HG03039 (cell line): ENCODE data around the gene TMEM240.

Experiments used
- ATAC-seq: cut with Tn5 transposase; IDR thresholded peaks from one replicate; pipeline ENCODE4 v1.9.1; 2021; ENCODE audit warnings: mild to moderate bottlenecking, moderate library complexity; ENCODE audit not compliant: unreplicated experiment

TMEM240 gene

DNA sequence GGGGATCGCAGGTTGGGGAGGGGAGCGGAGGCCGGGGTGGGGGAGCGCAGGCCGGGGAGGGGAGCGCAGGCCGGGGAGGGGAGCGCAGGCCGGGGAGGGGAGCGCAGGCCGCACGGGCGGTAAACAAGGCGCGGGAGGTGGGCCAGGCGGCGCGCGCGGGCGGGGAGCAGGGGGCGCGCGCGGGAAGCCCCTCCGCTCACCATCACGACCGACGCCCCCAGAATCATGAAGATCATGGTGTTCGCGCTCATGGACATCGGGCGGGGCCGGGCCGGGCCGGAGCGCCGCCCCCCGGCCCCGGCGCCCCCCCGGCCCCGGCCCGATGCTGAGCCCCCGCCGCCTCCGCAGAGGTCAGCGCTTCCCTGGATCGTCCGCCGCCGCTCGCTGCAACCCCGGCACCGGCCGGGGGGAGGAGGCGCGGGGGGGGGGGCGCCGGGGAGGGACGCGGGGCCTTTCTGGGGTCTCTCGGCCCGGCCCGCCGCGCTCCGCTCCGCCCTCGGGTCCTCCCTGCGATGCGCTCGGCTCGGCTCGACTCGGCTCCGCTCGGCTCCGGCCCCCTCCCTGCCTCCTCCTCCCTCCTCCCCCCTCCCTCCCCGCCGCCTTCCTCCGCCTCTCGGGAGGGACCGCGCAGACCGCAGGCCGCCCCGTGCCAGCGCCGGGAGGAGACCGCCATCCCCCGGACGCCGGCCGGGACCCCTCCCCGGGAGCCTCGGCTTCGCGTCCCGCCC, at the start of gene TMEM240:
Gene TMEM240 (minus strand): TSS at position 535 of the 728 bp plus-strand sequence. CDS start 278 bp downstream, at position 257.
- ATAC-seq = no peak

DNA sequence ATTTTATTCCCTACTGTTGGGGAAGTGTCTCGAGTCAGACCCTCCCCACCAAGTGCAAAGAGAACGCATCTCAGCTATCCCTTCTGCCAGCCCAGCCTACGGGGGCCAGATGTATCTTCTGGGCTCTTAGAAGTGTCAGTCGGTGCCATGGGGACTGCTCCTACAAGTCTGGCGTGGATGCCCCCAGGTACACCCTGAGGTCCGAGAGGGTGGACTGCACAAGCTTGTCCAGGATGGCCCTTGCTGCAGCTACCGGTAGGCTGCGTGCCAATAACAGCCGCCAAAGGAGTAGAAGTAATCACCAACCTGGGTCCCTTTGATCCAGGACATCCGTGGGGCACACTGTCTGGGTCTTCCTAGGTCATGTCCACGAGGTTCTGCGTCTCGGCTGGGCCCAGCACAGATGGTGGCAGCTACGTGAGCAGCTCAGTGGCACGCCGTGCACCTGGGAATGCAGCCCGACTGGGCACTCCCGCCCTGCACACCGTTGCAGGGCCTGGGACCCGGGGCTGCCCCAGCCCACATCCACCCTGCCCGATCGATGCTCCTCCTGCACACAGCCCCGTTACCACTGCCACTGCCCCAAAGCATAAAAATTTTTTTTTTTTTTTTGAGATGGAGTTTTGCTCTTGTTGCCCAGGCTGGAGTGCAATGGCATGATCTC, 43.1 kb upstream of the TMEM240 start:
- ATAC-seq = no peak

DNA sequence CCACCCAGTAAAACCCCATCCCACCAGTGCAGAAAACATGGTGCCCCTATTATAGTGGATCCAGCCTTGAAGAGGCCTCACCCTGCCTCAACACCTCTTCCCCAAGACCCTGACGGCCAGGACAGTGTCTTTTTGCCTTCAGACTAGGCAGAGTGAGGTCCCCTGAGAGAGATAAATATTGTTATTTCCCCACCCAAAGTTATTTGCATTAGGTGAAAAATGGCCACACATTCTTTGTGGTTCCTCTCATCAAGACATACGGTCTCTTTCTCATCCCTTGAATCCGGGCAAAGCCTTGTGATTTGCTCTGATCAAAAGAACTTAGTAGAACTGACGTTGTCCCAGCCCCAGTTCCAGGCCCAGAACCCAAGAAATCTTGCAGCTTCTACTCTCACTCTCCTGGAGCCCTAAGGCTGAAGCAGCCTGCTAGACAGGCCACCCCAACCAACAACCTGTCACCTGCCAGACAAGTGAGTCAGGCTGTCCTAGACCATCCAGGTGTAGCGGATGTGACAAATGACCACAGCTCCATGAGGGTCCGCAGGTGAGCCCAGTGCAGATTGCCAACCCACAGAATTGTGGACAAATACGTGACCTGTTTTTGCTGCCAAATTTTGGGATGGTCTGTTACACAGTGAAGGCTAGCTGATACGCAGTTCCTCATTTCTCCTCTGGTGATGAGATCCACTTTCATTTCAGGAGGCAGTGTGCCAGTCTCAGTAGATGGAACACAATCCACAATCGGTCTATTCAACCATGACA, 42.3 kb upstream of the TMEM240 start:
- no peak for ATAC-seq

DNA sequence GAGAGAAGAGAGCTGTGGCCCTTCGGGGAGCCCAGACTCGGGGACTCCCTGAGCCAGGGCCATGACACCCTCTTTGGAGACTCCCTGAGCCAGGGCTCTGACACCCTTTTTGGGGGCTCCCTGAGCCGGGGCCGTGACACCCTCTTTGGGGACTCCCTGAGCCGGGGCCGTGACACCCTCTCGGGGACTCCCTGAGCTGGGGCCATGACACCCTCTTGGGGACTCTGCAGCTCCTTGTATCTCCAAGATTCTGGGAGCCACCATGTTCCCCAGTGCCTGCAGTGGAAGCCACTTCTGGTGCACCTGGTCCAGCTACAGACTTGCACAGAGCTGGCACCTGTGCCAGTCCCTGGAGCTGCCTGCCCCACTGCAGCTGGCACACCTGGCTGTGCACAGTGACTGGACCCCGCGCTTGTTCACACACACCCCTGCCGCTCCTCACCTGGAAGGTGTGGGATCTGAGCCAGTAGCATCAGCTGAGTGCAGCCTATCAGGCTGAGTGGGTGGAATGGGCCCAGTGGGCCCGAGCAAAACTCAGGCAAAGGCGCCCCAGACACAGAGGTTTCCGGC, 38.0 kb upstream of the TMEM240 start:
- no peak for ATAC-seq

DNA sequence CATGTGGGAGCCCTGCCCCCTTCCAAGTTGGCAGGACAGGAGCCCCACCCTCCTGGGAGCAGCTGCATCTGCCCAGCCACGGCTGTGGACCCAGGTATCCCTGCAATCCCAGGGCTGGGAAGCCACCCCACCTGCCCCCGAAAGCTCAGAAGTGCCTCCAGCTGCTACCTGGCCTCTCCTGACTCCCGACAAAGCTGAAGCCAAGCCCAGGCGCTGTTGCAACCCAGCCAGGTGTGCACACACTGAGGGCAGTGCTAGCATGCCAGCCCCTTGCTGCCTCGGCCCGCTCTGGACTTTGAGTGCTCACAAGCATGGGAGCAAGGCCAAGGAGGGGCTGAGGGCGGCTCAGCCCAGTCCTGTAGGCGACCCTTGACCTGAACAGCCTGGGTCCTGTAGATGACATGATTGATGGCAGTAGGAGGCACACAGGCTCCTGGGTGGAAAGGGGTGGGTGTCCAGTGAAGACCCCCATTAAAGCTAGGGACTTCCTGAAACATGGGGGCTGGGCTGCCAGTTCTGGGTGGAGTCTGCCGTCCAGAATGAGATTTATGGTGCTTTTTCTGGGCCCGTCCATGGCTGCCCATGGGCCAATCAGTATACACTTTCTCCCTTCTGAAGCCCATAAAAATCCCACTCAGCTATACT, 37.1 kb upstream of the TMEM240 start:
- ATAC-seq = no peak

DNA sequence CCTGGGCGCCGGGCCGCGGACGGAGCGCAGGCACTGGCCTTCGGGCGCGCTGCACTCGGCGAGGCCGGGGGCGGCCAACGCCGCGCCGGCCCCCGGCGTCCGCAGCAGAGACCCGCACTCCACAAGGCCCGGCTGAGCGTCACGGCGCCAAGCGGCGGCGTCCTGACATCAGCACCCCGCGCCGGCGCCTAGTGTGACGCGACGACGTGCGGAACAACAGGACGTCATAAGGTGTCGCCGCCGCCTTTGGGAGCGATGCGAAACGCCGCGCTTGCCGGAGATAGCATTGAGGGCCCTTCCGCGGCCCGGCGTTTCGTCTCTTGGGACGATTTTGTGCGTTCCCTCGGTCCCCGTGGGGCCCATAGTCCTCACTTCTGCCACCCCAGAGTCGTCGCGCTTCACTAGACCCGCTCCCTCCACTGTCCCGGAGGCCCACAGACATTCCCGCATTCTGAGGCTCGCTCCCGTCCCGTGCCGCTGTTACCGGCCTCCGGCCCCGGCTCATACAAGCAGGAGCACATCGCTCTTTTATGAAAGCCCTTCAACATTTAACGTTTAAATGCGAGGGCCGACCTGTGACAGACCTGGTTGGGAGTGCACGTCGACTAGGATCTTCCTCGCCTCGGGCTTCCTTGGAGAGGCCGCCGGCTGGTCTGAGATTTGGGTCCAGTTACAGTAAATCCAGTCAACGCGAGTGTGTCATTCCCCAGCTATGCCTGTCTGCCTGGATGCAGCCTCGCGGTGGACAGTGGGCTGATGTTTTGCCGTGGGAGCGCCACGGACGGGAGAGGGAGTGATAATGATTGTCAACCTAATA, 34.5 kb upstream of the TMEM240 start, which contains the start of gene SSU72:
Gene SSU72 (minus strand): TSS at position 143 of the 817 bp plus-strand sequence. CDS start 306 bp downstream, outside the sequence.
- peak; percentile 80 for ATAC-seq

DNA sequence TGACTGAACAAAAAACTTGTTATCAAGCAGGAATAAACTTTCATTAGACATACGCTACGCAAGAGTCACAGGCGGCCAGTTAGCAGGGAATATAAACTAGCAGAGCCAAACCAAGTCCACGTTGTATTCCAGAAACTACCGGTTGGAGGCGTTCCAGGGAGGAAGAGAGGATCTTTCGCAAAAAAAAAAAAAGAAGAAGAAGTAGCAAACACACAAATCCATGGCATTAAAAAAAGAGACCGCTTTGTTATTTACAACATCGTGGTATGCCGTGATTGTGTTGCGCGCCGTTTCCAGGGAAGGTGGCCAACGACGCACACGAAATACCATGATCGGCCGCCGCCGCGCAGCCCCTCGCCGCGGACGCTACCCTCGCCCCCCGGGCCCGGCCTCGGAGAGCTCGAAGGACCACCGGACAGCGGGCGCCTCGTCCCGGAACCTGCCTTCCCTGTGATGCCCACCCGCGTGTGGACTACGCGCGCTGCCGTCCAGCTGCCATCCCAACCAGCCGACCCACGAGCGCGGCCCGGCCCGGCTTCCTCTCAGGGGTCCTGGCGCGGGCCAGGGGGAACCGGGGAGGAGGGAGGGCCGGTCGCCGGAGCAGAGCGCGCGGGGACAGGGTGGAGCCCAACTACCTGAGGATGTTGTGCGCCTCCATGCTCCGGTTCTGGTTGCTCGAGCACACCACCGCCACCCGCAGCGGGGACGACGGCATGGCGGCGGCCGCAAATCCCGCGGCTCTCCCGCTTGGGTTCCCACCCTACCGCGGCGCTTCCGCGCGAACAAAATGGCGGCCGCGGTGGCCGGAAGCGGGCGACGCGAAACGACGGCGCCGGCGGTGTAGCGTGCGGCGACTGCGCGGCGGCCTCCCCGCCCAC, 33.7 kb upstream of the TMEM240 start:
- peak; percentile 54 for ATAC-seq

DNA sequence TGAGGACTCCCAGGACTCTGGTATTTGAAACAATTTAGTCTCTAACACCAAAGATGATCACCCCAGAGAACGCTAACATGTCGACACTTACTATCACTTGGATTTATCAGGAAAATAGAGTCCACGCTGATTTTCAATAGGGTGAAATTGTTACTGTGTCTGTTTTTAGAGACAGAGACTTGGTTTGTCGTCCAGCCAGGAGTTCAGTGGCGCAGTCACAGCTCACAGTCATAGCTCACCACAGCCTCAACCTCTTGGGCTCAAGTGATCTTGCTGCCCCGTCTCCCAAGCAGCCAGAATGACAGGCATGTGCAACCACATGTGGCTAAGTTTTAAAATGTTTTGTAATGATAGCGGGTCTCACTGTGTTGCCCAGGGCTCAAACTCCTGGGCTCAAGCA, 28.9 kb upstream of the TMEM240 start:
- ATAC-seq = no peak

DNA sequence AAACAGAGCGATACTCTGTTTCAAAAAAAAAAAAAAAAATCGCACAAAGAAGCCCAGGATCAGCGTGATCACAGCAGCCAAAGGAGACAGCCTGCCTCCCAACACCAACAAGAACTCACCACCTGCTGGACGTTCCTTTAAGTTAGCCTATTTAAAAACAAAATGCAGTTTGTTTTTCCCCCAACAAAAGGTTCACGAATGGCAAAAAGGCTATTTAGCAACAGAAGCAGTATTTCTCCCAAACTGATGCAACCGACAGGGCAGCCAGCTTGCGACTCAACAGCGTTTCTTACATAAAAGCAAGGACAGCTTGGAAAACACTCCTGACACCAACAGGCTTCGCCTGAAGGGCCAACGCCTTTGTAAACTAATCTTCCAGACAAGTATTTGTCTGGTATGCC, 27.5 kb upstream of the TMEM240 start:
- ATAC-seq = no peak

DNA sequence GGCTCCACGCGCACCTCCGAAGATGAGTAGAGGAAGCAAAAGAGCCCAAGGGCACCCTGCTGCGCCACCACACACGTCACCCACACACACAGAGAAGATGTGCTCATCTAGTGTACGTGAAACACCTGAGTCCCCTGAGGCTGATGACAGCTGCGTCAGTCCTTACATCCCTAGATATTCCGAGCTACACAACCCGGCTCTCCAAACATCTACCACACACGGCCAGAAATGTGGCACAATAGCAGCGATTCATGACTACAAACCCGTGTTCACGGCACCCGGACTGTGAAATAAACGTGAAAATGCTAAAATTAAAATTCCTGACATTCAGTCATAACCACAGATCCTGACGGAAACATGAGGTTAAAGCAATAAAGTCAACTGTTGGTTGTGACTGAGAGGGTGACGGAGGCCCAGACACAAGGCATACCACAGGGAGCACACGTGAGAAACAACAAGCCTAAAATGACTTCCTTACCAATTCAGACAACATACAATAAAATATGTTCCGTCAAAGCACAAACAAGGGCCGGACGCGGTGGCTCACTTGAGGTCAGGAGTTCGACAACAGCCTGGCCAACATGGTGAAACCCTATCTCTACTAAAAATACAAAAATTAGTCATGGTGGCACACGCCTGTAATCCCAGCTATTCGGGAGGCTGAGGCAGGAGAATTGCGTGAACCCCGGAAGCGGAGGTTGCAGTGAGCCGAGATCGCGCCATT, 26.9 kb upstream of the TMEM240 start:
- ATAC-seq = no peak

DNA sequence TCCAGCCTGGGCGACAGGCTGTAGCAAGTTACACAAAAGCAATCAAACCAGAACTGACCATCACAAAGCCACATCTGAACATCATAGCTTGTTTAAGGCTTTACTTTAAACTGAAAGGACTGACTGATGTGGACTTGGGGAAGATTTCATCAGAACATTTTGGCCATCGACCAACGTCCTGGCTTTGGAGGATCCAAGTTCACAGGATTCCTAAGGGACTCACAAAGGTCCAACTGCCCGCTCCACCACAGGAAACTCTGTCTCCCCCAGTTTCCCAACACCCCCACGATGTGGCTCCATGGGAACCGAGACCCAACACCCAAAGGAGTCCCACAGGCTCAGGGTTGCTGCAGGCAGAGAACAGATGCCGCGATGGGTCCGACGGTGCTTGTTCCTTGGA, 24.9 kb upstream of the TMEM240 start:
- no peak for ATAC-seq

DNA sequence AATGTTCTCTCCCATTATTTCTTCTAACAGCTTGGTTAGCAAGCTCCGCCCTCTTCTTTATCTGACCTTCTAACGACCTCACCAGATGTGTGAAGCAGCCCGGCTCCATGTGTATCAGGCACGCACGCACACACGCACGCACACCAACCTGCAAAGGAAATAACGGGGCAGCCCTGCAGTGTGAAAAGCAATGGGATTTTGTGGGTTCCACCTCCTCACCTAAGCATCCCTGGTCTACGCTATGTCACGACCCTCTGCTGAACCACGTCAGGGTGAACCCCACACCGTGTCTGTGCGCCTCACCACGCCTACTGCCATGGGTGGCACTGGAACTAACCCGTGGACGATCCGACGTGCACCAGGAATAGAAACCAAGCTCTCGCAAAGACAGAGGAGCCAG, 23.8 kb upstream of the TMEM240 start:
- no peak for ATAC-seq

DNA sequence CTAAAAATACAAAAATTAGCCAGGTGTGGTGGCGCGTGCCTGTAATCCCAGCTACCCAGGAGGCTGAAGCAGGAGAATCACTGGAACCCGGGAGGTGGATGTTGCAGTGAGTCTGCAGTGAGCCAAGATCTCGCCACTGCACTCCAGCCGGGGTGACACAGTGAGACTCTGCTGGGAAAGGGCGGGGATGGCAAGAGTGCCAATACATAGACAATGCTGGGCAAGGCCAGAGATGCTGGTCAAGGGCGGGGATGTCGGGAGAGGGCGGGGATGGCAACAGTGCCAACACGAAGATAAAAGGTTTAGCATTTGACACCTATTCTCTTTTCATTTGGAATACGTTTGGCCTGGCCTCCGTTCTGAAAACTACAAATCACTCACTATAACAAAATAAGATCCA, 23.3 kb upstream of the TMEM240 start:
- ATAC-seq = no peak

DNA sequence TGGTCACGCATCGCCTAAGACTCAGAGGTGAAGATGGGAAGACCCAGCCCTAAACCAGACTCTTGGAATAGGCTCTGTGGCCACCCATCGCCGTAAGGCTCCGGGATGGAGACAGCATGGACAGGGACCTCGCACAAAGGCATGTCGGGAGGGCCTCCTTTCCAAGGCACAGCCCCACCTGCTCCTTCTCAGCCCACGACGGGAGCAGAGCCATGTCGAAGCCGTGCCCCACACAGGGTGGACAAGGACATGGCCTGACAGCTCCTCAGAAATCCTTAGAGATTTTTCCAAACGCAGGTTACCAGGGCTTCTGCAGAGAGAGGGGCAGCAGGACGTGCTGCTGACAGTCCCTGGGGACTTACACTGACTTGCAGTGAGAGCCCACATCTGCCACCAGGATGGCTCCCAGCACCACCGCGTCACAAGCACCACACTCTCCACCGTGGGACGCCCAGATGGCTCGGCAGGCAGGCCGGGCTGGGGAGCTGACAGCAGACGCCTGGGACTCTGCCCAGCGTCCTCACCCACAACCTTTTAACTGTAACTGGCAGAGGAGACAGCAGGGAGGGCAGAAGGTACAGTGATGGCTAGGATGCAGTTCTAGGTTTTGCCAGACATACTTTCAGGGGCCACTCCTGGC, 22.3 kb upstream of the TMEM240 start:
- ATAC-seq = no peak

DNA sequence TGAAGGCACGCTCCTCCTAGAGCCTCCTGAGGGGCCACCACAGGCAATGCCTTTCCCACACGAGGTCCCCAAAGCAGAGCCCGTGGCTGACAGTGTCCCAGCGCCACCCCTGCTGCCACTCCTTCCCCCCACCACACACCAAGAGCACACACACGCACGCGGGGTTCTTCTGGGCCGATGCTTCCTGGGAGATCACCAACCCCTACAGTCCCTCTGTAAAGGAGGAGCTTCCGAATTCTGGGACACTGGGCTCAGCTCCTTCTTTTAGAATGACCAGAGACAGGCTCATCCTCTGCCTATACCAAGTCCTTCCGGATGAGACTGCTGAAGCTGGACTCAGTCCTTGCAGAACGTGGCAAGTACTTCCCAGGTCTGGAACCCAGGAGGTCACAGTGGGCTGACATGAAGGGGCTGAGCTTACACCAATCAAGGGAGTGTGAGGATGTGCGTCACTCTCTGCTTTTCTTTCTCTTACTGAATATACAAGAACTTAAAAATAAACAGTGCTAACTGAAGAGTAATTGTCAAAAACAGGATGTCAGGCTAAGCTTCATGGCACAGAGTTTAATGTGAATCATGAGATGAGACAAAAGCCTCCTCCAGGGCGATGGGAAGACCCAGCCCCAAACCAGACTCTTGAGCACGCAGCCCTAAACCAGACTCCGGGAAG, 21.5 kb upstream of the TMEM240 start:
- no peak for ATAC-seq

DNA sequence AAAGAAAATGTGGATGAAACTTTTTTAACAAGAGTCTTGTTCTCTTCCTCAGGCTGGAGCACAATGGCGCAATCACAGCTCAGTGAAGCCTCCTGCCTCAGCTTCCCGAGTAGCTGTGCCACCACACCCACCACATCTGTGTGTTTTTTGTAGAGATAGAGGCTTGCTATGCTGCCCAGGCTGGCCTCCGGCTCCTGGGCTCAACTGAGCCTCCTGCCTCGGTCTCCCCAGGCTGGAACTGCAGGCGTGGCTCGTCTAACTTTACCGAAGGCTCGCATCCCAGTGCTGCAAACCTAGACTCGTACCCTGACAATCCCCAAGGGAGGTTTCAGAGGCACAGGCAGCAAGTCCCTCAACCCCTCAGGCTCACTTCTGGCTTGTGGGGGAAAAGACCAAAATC, 19.8 kb upstream of the TMEM240 start:
- ATAC-seq = no peak

DNA sequence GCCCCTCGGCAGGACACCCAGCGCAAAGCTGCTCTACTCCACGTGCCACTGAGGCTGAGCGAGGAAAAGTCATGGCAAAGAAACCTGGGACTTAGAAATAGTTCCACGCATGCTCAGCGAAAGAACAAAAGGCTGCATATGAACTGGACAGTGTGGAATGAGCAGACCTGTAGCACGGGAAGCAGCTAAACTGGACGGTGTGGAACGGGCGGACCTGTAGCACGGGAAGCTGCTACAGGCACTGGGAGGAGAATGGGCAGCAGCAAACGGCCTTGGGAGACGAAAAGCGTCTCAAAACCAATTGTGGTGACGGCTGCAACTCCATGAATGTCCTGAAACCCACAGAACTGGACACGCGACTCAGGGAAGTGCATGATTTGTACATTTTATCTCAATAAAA, 18.6 kb upstream of the TMEM240 start:
- no peak for ATAC-seq
